Measurements from ENCODE around the gene NREP. TPM values are rescaled to one million over a fixed set of nuclear protein-coding genes. Genes with fewer than 3 reads are reported as not detected.
A peak's percentile ranks its signal among the peaks of the same experiment; 100 is the strongest.

NREP gene, protein sequence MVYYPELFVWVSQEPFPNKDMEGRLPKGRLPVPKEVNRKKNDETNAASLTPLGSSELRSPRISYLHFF
- total RNA-seq (2013; cell fraction: nucleolus; rRNA removed): 278 and 296 TPM in 2 replicates
- total RNA-seq (2014; rRNA removed): 25.4 and 31.3 TPM in 2 replicates
- 33.4 and 34.4 TPM in 2 replicates for total RNA-seq (2014; rRNA removed; fragmentation: Illumina TruSeq; extraction: Trizol)
- total RNA-seq (2021): 32.9 and 34.5 TPM in 2 replicates
- 20.6 TPM for polyA plus RNA-seq (2011; ENCODE audit: low read depth)
- polyA plus RNA-seq (2011; rRNA removed): 117 and 138 TPM in 2 replicates
- 55.0 and 62.5 TPM in 2 replicates for polyA plus RNA-seq (2011; cell fraction: cytosol; rRNA removed)
- 88.3 and 109 TPM in 2 replicates for polyA plus RNA-seq (2011; cell fraction: nucleus; rRNA removed)
- polyA plus RNA-seq (2012): 27.9 and 35.5 TPM in 2 replicates
- 59.7 and 76.3 TPM in 2 replicates for polyA plus RNA-seq (2014; fragmentation: Illumina TruSeq; extraction: Trizol)
- 10 to 100 TPM; 20.6 to 21.0 TPM for polyA plus RNA-seq (2014; fragmentation: Nextera tagmentation; extraction: Ambion mirVana)
- polyA plus RNA-seq (2014; rRNA removed): 30.9 and 32.6 TPM in 2 replicates
- polyA plus RNA-seq (2016; fragmentation: Nextera tagmentation; extraction: Ambion mirVana): 10 to 100 TPM; 29.0 to 41.5 TPM
- 49.8 and 55.4 TPM in 2 replicates for polyA minus RNA-seq (2011; rRNA and poly(A)+ RNA removed)
- 16.6 and 19.8 TPM in 2 replicates for polyA minus RNA-seq (2011; cell fraction: cytosol; rRNA and poly(A)+ RNA removed)
- polyA minus RNA-seq (2011; cell fraction: nucleus; rRNA and poly(A)+ RNA removed): 131 and 133 TPM in 2 replicates
- Bru-seq, nascent RNA: percentile 48 among the genes with signal in this experiment
- percentile 43 among the genes with signal in this experiment for BruChase-seq, experiment 1, labeled RNA remaining after a 6-hour chase
- percentile 51 among the genes with signal in this experiment for BruChase-seq, experiment 2, labeled RNA remaining after a 2-hour chase
- long read RNA-seq, experiment 1, transcript NREP-202 (5 exons, 2,581 nt): minor isoform, 6 of 33 reads
- long read RNA-seq, experiment 1, transcript NREP-201 (4 exons, 2,013 nt): major isoform, 19 of 33 reads
- long read RNA-seq, experiment 1, partial matches to known transcripts: 3 of 33 reads
- long read RNA-seq, experiment 1, other reads (novel, unspliced or antisense): 0 of 33 reads
- long read RNA-seq, experiment 2, transcript NREP-201 (4 exons, 2,013 nt): major isoform, 15 of 43 reads
- long read RNA-seq, experiment 2, partial matches to known transcripts: 3 of 43 reads
- long read RNA-seq, experiment 2, other reads (novel, unspliced or antisense): 20 of 43 reads

DNA sequence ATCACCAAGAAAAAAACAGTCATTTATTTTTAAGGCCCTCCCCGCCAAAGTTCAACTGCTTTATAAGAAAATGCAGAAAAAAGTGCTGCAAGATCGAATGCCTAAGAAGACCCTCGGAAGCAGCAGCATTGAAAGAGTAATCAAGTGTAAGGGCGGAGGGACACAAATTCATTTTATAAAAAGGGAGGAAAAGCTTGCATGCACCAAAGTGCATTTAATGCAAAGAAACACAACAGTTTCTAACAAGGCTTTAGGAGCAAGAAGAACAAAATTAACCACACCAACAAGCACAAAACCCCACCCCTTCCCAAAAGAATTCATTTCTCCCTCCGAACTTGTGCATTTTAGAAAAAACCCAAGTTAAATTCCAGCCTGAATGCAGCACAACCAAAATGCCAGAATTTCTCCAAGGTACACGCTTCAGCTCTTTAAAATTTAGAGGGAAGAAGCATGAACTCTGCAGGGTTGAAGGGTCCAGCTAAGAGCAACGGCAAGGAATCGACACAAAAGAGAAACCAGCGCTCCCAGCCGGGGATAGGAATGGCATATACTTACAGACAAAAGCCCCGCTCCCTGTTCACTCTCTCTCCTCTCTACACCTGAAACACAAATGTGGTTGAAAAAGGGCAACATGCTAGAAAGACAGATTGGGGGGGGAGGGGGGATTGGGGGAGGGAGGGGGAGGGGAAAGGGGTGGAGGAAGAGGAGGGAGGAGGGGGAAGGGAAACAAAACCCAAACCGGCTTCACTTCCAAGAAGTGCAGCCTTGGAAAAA lies at the start of gene NREP:
Gene NREP, minus strand, starts transcription at position 614 of the 774 bp plus-strand sequence. CDS start 1,422 bp downstream, outside the sequence.
- intact Hi-C loops (cut with micrococcal nuclease; ENCODE audit: unreplicated experiment) (loop anchor here (1.0 to 10.0 kb wide), 3 partner anchors 206 to 390 kb away; no protein-coding TSS in a partner anchor), in situ Hi-C loops (cut with MboI) (no loop called here)
- 34% methylated on average over 11 of the region's 12 CpGs for WGBS (ENCODE audit: insufficient coverage, insufficient replicate concordance, low lambda C conversion rate, missing lambda C conversion rate)
- POLR2A ChIA-PET: no interaction called here
- Histone ChIP-seq H4K20me1 (ENCODE audit: control insufficient read depth, insufficient read depth) (no peaks in the 10 kb centered on the region), H3K9ac (ENCODE audit: control insufficient read depth, insufficient read depth, low read length) (peak within 1 kb of the TSS; percentile 87), H2AFZ (ENCODE audit: control insufficient read depth, low read depth, low read length) (peak within 1 kb of the TSS; percentile 92), H3K9me3 (replicated peaks; ENCODE audit: control insufficient read depth, insufficient read depth, low read length) (no peaks in the 10 kb centered on the region), H3K27ac (ENCODE audit: control insufficient read depth, insufficient read depth) (peak within 1 kb of the TSS; percentile 88), H3K4me3 (peak within 1 kb of the TSS; percentile 89), H3K27me3 (replicated peaks in 1 of 2; ENCODE audit: control insufficient read depth in 2 of 2, insufficient read depth in 2 of 2, low read length in 1 of 2) (no peaks in the 10 kb centered on the region), H3K79me2 (ENCODE audit: control insufficient read depth, insufficient read depth, low read length) (peaks cover 11% of the 10 kb centered on the region), H3K4me1 (ENCODE audit: control insufficient read depth, insufficient read depth, low read length) (peaks cover 9% of the 10 kb centered on the region; the same call in 1 of the 2 replicates), H3K4me2 (ENCODE audit: control insufficient read depth, insufficient read depth) (peak within 1 kb of the TSS; percentile 80), H3K36me3 (ENCODE audit: control insufficient read depth in 2 of 2, insufficient read depth in 2 of 2, low read length in 1 of 2) (no peaks in the 10 kb centered on the region)
- CTCF ChIA-PET: interaction anchor here (0.6 to 4.0 kb wide), 4 partner anchors 54 to 1089 kb away, joined by 3 to 18 read pairs (median 4); no protein-coding TSS in a partner anchor
- SMC1A ChIA-PET (ENCODE audit: uncharacterized antibody, unreplicated experiment): interaction anchor here (0.7 to 3.3 kb wide), 14 partner anchors 10 to 389 kb away, joined by 3 to 18 read pairs (median 4); no protein-coding TSS in a partner anchor
- DNase-seq (ENCODE audit: low read depth, low spot score) (peak; percentile 57), FAIRE-seq (peak; percentile 41), ATAC-seq (peak; percentile 36)
- TSS peak; percentile 66 for BruUV-seq (replicated peaks)
- RAD21 ChIA-PET (ENCODE audit: unreplicated experiment): interaction anchor here (0.6 to 4.7 kb wide), 20 partner anchors 8 to 1004 kb away, joined by 3 to 24 read pairs (median 3); no protein-coding TSS in a partner anchor
- TF ChIP-seq RUNX3 (IDR thresholded peaks at IDR 0.05; ENCODE audit: low read length) (peak; percentile 63; the same call in 1 of the 2 replicates), CHD1 (IDR thresholded peaks at IDR 0.05; ENCODE audit: low read depth, low read length) (no peak), KAT2A (conservative IDR thresholded peaks at IDR 0.05; ENCODE audit: control insufficient read depth, low read depth, low read length) (no peak), STAT1 (conservative IDR thresholded peaks at IDR 0.05) (no peak), RAD21 (IDR thresholded peaks at IDR 0.05; ENCODE audit: insufficient read depth, low read depth, low read length) (peak; percentile 2; the same call in 1 of the 2 replicates), ZNF622 (IDR thresholded peaks at IDR 0.05) (no peak), SREBF1 (IDR thresholded peaks at IDR 0.05; ENCODE audit: low read length) (no peak), YY1 (IDR thresholded peaks at IDR 0.05; ENCODE audit: low read depth, low read length) (0 out of 2 replicates have a peak, but pooled peaks have one; percentile 37), TAF1 (IDR thresholded peaks at IDR 0.05; ENCODE audit: borderline replicate concordance, low read depth, low read length) (peak; percentile 24; the same call in 1 of the 2 replicates), SMAD1 (IDR thresholded peaks at IDR 0.05; ENCODE audit: low read depth, partially characterized antibody) (no peak)
- TF ChIP-seq, protein P1, sequence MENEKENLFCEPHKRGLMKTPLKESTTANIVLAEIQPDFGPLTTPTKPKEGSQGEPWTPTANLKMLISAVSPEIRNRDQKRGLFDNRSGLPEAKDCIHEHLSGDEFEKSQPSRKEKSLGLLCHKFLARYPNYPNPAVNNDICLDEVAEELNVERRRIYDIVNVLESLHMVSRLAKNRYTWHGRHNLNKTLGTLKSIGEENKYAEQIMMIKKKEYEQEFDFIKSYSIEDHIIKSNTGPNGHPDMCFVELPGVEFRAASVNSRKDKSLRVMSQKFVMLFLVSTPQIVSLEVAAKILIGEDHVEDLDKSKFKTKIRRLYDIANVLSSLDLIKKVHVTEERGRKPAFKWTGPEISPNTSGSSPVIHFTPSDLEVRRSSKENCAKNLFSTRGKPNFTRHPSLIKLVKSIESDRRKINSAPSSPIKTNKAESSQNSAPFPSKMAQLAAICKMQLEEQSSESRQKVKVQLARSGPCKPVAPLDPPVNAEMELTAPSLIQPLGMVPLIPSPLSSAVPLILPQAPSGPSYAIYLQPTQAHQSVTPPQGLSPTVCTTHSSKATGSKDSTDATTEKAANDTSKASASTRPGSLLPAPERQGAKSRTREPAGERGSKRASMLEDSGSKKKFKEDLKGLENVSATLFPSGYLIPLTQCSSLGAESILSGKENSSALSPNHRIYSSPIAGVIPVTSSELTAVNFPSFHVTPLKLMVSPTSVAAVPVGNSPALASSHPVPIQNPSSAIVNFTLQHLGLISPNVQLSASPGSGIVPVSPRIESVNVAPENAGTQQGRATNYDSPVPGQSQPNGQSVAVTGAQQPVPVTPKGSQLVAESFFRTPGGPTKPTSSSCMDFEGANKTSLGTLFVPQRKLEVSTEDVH (IDR thresholded peaks at IDR 0.05; ENCODE audit: low read depth, partially characterized antibody): no peak
- TF ChIP-seq, protein P2, sequence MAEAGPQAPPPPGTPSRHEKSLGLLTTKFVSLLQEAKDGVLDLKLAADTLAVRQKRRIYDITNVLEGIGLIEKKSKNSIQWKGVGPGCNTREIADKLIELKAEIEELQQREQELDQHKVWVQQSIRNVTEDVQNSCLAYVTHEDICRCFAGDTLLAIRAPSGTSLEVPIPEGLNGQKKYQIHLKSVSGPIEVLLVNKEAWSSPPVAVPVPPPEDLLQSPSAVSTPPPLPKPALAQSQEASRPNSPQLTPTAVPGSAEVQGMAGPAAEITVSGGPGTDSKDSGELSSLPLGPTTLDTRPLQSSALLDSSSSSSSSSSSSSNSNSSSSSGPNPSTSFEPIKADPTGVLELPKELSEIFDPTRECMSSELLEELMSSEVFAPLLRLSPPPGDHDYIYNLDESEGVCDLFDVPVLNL (IDR thresholded peaks at IDR 0.05; ENCODE audit: low read depth, low read length): no peak
- TF ChIP-seq, protein P3, sequence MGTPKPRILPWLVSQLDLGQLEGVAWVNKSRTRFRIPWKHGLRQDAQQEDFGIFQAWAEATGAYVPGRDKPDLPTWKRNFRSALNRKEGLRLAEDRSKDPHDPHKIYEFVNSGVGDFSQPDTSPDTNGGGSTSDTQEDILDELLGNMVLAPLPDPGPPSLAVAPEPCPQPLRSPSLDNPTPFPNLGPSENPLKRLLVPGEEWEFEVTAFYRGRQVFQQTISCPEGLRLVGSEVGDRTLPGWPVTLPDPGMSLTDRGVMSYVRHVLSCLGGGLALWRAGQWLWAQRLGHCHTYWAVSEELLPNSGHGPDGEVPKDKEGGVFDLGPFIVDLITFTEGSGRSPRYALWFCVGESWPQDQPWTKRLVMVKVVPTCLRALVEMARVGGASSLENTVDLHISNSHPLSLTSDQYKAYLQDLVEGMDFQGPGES (IDR thresholded peaks at IDR 0.05): no peak

All from GM12878 (cell line).